C4-2B (cell line): ENCODE results near the gene PRKCE.

ENCODE experiments used
- ZFX ChIP-seq: fragments of 450-650 bp; IDR thresholded peaks from 2 replicates; pipeline ENCODE4 v1.6.1; 2017
- TF ChIP-seq, protein P1 (sequence below): fragments of 450-650 bp; conservative IDR thresholded peaks from 2 replicates; pipeline ENCODE4 v1.5.1; 2017; ENCODE audit warnings: mild to moderate bottlenecking

DNA sequence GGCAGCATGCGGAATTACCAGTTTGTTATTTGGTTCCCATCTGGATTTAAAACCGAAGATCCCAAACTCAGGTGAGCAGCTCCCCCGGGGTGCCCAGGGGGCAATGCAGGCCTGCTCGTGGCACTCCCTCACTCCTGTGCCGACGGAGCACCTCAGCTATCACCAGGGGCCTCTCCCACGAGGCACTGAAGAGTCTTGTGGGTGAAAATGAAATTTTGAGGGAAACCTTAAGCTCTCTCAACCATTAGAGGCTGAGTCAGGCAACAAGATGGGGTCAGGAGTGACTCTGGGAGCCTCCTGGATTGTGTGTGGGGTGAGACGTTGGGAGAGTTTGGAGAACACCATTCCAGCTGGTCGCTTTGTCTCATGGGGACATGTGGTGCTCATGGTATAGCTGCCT is 189.0 kb downstream of the PRKCE start:
- TF ChIP-seq, protein P1, sequence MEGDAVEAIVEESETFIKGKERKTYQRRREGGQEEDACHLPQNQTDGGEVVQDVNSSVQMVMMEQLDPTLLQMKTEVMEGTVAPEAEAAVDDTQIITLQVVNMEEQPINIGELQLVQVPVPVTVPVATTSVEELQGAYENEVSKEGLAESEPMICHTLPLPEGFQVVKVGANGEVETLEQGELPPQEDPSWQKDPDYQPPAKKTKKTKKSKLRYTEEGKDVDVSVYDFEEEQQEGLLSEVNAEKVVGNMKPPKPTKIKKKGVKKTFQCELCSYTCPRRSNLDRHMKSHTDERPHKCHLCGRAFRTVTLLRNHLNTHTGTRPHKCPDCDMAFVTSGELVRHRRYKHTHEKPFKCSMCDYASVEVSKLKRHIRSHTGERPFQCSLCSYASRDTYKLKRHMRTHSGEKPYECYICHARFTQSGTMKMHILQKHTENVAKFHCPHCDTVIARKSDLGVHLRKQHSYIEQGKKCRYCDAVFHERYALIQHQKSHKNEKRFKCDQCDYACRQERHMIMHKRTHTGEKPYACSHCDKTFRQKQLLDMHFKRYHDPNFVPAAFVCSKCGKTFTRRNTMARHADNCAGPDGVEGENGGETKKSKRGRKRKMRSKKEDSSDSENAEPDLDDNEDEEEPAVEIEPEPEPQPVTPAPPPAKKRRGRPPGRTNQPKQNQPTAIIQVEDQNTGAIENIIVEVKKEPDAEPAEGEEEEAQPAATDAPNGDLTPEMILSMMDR, result no peak
- no peak for TF ChIP-seq ZFX
